ENCODE measurements around the gene BSN. TPM values are rescaled to one million over a fixed set of nuclear protein-coding genes. Genes with fewer than 3 reads are reported as not detected.

The BSN gene
- total RNA-seq, 2 experiments from 2014 or later = 0.08 to 0.11 TPM

- Mint-ChIP-seq H3K9me3 (no peaks in the 10 kb centered on the region), H3K27me3 (no peaks in the 10 kb centered on the region), H3K27ac (no peak overlapping the region), H3K4me3 (no peak overlapping the region), H3K36me3 (ENCODE audit: low read depth) (no peaks in the 10 kb centered on the region), H3K4me1 (ENCODE audit: low read depth) (no peaks in the 10 kb centered on the region)
- DNase-seq (no peak), ATAC-seq (ENCODE audit: poor library complexity) (no peak)
- CTCF ChIA-PET = no interaction called here
- intact Hi-C loops (cut with DNase I, micrococcal nuclease) = no loop called here
- Histone ChIP-seq H3K36me3 (ENCODE audit: insufficient read depth, low read length) (no peaks in the 10 kb centered on the region), H3K27me3 (ENCODE audit: control insufficient read depth in 1 of 2, insufficient read depth in 2 of 2, low read length in 2 of 2) (no peaks in the 10 kb centered on the region), H3K4me3 (ENCODE audit: low read length) (no peak overlapping the region), H3K9me3 (ENCODE audit: control insufficient read depth in 1 of 2, insufficient read depth in 1 of 2, low read length in 2 of 2) (no peaks in the 10 kb centered on the region), H3K4me1 (ENCODE audit: insufficient read depth, low read length) (no peaks in the 10 kb centered on the region), H3K27ac (ENCODE audit: low read depth in 1 of 2, low read length in 2 of 2) (no peak overlapping the region)
- POLR2A ChIA-PET = no interaction called here
- no peak for TF ChIP-seq CTCF (IDR thresholded peaks at IDR 0.05)
These were observed 87.8 kb downstream of the BSN start for GRCh38 chr3:49641921-49642707.

GRCh38 chr3:49642708-49643145 is 88.5 kb downstream of the BSN start:
- no peak for TF ChIP-seq CTCF (IDR thresholded peaks at IDR 0.05)
- H3K27ac ChIP-seq (ENCODE audit: low read depth in 1 of 2, low read length in 2 of 2) = no peak overlapping the region
- no peaks in the 10 kb centered on the region for H3K9me3 ChIP-seq (ENCODE audit: control insufficient read depth in 1 of 2, insufficient read depth in 1 of 2, low read length in 2 of 2)
- H3K4me3 ChIP-seq (ENCODE audit: low read length) = no peak overlapping the region
- Mint-ChIP-seq H3K9me3 (no peaks in the 10 kb centered on the region), H3K27me3 (no peaks in the 10 kb centered on the region), H3K4me1 (ENCODE audit: low read depth) (no peaks in the 10 kb centered on the region), H3K27ac (no peak overlapping the region), H3K36me3 (ENCODE audit: low read depth) (no peaks in the 10 kb centered on the region), H3K4me3 (no peak overlapping the region)
- H3K4me1 ChIP-seq (ENCODE audit: insufficient read depth, low read length) = no peaks in the 10 kb centered on the region
- intact Hi-C loops (cut with DNase I, micrococcal nuclease) = no loop called here
- ChIA-PET POLR2A (no interaction called here), CTCF (no interaction called here)
- DNase-seq = peak in 1 of 14 experiments; percentile 5
- no peaks in the 10 kb centered on the region for H3K36me3 ChIP-seq (ENCODE audit: insufficient read depth, low read length)
- ATAC-seq (ENCODE audit: poor library complexity) = no peak
- no peaks in the 10 kb centered on the region for H3K27me3 ChIP-seq (ENCODE audit: control insufficient read depth in 1 of 2, insufficient read depth in 2 of 2, low read length in 2 of 2)

GRCh38 chr3:49644684-49645083 is 90.4 kb downstream of the BSN start:
- Histone ChIP-seq H3K4me1 (ENCODE audit: insufficient read depth, low read length) (no peaks in the 10 kb centered on the region), H3K9me3 (ENCODE audit: control insufficient read depth in 1 of 2, insufficient read depth in 1 of 2, low read length in 2 of 2) (no peaks in the 10 kb centered on the region), H3K4me3 (ENCODE audit: low read length) (no peak overlapping the region), H3K27me3 (ENCODE audit: control insufficient read depth in 1 of 2, insufficient read depth in 2 of 2, low read length in 2 of 2) (no peaks in the 10 kb centered on the region), H3K36me3 (ENCODE audit: insufficient read depth, low read length) (no peaks in the 10 kb centered on the region), H3K27ac (ENCODE audit: low read depth in 1 of 2, low read length in 2 of 2) (no peak overlapping the region)
- no peaks in the 10 kb centered on the region for H3K4me1 Mint-ChIP-seq (ENCODE audit: low read depth)
- no peak overlapping the region for H3K4me3 Mint-ChIP-seq
- CTCF ChIA-PET = no interaction called here
- DNase-seq = no peak
- POLR2A ChIA-PET = no interaction called here
- ATAC-seq (ENCODE audit: poor library complexity) = no peak
- H3K27ac Mint-ChIP-seq = no peak overlapping the region
- intact Hi-C loops (cut with DNase I, micrococcal nuclease) = no loop called here
- no peaks in the 10 kb centered on the region for H3K27me3 Mint-ChIP-seq
- no peak for TF ChIP-seq CTCF (IDR thresholded peaks at IDR 0.05)
- no peaks in the 10 kb centered on the region for H3K9me3 Mint-ChIP-seq
- H3K36me3 Mint-ChIP-seq (ENCODE audit: low read depth) = no peaks in the 10 kb centered on the region

Data from CD4-positive, alpha-beta T cell (primary cell).